Fibroblast of villous mesenchyme (primary cell): Measurements from ENCODE around the gene CELSR1. TPM values are rescaled to one million over a fixed set of nuclear protein-coding genes. Genes with fewer than 3 reads are reported as not detected.
"Not testable (repeated sequence)": the region's sequence is repeated elsewhere in the genome, so short reads cannot be mapped to it uniquely, and the experiment has no call there.

Experiments
- DNase-seq: peaks from one replicate; pipeline ENCODE4 v3.0.0-alpha.2; 2010; ENCODE audit warnings: low read depth
- H3K4me3 ChIP-seq: 2 replicates; pipeline ENCODE4 v1.5.1; 2011; ENCODE audit warnings: low read depth, mild to moderate bottlenecking, low read length
- total RNA-seq: library from RNA; depleted of rRNA; stranded (reverse); fragments of >200 nt; gene quantifications from 2 replicates; pipeline ENCODE4 v1.2.3, GENCODE V29; 2012
- TF ChIP-seq, protein P1 (sequence below): IDR thresholded peaks from 2 replicates; pipeline ENCODE4 v1.5.1; 2012; ENCODE audit warnings: low read depth, mild to moderate bottlenecking, low read length; ENCODE audit not compliant: insufficient read depth

The CELSR1 gene
- total RNA-seq, 1 donor = 1.7 TPM

DNA sequence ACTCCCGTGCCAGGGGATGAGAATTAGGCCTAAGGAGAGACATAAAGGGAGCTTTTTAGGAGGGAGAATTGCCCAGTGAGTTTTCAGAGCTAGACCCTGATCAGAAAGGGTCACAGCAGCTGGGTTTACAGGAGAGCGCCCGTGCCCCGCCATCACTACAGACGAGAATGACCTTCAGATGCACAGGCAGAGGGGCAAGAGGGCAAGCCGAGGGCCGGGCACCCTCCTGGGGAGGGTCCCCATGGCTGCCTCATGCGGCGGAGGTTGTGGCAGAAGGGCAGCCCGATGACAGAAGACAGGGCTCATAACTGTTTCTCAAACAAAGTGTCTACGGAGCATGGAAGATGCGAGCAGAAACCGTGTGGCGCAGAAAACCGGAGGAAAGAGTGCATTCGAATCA is 129.7 kb downstream of the CELSR1 start:
- TF ChIP-seq, protein P1, sequence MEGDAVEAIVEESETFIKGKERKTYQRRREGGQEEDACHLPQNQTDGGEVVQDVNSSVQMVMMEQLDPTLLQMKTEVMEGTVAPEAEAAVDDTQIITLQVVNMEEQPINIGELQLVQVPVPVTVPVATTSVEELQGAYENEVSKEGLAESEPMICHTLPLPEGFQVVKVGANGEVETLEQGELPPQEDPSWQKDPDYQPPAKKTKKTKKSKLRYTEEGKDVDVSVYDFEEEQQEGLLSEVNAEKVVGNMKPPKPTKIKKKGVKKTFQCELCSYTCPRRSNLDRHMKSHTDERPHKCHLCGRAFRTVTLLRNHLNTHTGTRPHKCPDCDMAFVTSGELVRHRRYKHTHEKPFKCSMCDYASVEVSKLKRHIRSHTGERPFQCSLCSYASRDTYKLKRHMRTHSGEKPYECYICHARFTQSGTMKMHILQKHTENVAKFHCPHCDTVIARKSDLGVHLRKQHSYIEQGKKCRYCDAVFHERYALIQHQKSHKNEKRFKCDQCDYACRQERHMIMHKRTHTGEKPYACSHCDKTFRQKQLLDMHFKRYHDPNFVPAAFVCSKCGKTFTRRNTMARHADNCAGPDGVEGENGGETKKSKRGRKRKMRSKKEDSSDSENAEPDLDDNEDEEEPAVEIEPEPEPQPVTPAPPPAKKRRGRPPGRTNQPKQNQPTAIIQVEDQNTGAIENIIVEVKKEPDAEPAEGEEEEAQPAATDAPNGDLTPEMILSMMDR = no peak
- no peak for DNase-seq
- H3K4me3 ChIP-seq = no peak overlapping the region

DNA sequence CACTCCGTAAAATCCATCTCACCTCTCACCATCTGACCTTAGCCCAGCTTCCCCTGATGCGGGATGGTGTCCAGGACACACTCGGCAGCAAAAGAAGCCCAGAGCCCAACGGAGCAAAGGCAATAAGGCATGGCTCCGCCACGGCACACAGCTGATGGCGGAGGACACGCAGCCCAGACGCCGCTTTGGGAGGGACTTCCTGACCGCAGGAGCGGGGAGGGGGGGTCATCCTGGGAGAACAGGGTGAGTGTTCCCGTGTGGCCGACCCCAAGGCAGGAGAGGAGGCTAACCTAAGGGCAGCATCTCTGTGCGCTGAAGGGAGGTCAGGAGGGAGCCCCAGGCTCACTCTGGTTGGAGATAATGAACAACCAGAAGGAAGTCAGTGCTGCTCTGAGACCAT is 130.6 kb downstream of the CELSR1 start:
- TF ChIP-seq, protein P1 = no peak
- DNase-seq = no peak
- no peak overlapping the region for H3K4me3 ChIP-seq

DNA sequence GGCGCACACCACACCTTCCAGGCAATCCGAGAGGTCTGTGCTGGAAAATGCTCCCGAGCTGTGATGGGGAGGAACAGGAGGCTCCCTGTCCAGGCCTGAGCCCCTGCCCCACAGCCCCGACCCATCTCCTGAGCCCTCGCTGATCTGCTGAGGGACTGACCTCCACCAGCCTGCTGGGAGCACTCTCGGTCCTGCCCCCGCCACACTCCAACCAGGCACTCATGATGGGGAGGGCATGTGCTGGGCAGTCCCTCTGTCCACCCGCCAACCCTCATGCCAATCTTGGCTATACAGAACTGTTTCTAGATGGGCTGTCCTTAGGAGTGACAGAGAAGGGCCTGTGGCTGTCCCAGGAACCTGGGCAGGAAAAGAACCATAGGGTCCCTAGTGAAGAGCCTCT is 131.1 kb downstream of the CELSR1 start:
- DNase-seq = no peak
- H3K4me3 ChIP-seq = no peak overlapping the region
- TF ChIP-seq, protein P1 = no peak

DNA sequence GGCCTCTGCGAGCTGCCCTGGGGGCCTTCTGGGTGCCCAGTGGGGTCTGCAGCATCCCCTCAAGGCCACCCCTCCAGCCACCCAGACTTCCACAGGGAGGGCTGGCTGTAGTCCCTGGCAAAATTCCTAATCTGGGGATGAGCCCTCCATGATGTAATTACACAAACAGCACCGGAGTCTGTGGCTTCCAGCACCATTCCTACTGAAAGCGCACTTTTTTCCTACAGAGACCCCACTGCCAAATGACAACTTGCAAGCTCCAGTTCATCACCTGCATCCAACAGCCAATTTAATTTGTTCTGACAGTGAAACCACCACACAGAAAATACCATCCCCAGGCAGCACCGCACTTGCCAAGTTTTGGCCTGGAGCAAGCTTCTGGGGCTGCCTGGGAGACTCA is 131.5 kb downstream of the CELSR1 start:
- TF ChIP-seq, protein P1 = no peak
- DNase-seq = no peak
- no peak overlapping the region for H3K4me3 ChIP-seq

DNA sequence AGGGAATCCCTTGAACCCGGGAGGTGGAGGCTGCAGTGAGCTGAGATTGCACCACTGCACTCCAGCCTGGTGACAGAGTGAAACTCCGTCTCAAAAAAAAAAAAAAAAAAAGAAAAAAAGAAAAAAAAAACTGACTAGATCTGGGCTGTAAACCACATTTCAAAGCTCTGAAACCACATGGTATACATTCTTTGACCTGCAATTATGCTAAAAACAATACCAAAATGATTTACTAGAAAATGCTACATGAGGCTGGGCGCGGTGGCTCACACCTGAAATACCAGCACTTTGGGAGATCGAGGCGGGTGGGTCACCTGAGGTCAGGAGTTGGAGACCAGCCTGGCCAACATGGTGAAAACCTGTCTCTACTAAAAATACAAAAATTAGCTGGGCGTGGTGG is 133.5 kb downstream of the CELSR1 start:
- DNase-seq = not testable (repeated sequence)

DNA sequence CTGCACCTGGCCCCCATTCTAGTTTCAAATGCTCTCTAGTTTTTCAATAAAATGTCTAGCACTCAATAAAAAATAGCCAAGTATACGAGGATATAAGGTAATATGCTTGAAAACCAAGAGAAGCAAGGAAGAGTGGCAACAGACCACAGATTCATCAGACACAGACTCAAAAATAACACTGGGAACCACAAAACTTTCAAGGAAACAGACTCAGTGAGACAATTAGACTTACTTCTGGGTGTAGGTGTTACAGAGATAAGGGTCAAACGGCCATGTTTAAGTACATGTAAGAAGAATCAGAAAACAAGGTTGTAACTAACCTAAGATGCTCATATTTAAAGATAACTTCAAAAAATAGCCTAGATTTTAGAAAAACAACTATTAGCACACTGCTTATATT is 134.9 kb downstream of the CELSR1 start:
- H3K4me3 ChIP-seq = no peak overlapping the region
- TF ChIP-seq, protein P1 = no peak

More for the DNA sequence above, 133.5 kb downstream of the CELSR1 start:
- not testable (repeated sequence) for H3K4me3 ChIP-seq

DNA sequence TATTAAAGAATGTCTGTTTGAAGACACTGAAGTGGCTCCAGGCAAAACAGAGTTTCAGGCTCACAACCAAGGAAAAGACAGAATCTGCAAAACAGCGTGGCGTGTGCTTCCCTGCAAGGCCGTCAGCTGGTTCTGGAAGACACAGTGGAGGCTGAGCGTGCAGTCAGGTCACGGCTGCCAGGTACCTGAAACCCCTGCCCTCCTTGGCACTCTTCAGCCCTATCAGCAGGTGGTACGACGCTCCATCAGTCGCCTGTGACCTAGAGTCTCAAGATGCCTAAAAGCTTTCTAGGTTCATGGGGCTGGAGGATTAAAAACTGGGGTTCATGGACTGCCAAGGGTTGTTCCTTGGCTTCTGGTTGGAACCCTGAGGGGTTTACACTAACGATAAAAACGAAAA is 136.1 kb downstream of the CELSR1 start:
- TF ChIP-seq, protein P1 = no peak
- no peak overlapping the region for H3K4me3 ChIP-seq
- no peak for DNase-seq

More for the DNA sequence above, 134.9 kb downstream of the CELSR1 start:
- no peak for DNase-seq
